T47D (cell line): ENCODE data around the gene FPGS.
"Not testable (repeated sequence)": the region's sequence is repeated elsewhere in the genome, so short reads cannot be mapped to it uniquely, and the experiment has no call there.

ENCODE experiments used
- DNase-seq, 2 experiments: peaks; one replicate each; pipeline versions ENCODE4 v3.0.0 to v3.0.0-alpha.2; 2011 to 2012; ENCODE audit warnings: low read depth in 1 of 2, low spot score in 1 of 2
- JUND ChIP-seq: IDR thresholded peaks from 2 replicates; pipeline ENCODE4 v1.6.1; 2012; ENCODE audit warnings: low read depth
- in situ Hi-C: cut with HindIII; loops from 2 replicates; pipeline ENCODE4 v1.10.0; 2016; ENCODE audit warnings: low sequenced_read_pairs, low pct_unique_long_range_greater_than_20kb

Gene FPGS

DNA sequence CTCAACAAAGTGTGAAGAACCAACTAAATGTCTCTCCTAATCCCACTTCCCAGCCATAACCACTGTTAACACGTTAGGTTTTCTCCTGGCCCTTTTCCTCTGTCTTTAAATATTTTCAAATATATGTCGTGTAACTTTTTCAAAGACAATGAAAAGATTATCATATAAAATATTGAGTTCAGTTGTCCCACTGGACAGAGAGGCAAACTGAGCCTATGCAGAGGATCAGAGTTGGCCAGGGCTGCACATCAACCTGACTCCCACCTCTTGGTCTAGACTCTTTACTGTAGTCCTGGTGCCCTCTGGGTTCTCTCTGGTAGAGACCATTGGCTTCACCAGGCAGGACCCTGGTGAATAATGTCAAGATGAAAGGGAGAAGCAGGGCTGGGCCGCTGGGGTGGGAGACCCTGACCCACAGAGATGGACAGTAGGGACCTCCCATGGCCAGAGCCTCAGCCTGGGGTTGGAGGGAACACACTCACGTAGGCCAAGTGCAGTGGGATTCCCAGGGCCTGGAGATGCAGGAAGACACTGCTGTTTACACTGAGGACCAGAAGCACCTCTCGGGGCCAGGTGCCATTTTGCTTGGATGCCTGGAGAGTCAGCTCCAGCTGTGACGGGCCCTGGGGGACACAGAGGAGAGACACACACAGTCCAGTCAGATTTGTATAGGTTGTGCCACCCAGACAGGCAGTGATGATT lies 26.7 kb downstream of the FPGS start:
- in situ Hi-C loops: no loop called here
- DNase-seq: no peak
- no peak for TF ChIP-seq JUND

DNA sequence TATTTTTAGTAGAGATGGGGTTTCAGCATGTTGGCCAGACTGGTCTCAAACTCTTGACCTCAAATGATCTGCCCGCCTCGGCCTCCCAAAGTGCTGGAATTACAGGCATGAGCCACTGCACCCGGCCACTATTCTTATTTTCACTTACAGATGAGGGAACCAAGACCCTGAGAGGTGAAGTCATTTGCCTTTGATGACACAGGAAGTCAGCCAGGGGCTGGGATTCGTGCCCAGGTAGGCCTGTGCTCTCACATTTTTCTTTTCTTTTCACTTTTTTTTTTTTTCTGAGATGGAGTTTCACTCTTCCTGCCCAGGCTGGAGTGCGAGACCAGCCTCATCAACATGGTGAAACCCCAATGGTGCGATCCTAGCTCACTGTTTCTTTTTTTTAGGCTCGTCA lies 29.6 kb downstream of the FPGS start:
- in situ Hi-C loops: no loop called here
- TF ChIP-seq JUND: no peak

DNA sequence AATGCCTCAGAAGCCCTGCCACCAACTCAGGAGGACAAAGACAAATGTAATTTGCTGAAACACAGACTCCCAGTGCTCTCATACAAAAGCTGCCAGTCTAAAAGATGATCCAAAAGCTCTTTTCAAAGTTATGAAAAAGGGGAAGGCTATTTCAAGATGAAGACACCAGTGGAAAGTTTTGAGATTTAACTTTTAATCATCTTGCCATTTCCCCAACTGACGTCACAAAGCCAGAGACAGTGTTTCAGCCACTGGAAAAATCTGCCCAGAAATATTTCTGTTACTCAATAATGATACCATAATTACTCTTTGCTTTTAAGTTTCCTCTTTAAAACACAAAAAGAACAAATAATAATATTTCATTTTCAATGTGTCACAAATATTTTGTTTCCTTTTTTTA lies 30.9 kb downstream of the FPGS start:
- no peak for DNase-seq
- in situ Hi-C loops: no loop called here

More for the DNA sequence above, 29.6 kb downstream of the FPGS start:
- DNase-seq: no peak

DNA sequence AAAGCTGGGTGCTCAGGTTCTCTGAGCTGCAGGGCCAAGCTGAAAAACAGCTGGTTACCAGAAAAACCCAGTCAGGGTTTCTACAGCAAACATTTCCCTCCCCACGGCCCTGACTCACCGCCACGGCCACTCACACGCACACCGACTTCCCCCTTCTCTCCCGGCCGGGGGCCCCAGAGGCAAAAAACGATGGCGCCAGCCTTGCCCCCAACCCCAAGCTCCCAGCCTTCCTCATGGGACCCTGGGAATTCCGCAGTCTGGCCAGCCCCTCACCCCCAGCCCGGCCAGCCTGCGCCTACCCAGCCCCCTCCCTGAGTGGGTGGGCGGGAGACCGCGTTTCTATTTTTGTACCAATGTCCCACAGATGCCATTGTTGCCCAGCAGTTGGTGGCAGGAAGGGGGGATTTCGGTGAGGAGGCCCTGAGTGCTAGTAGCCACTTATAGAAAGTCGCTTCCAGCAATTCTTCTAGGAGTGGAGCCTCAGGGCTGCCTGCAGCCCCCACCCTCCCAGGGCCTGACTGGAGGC lies 33.4 kb downstream of the FPGS start:
- in situ Hi-C loops: no loop called here
- DNase-seq: no peak
- no peak for TF ChIP-seq JUND

More for the DNA sequence above, 30.9 kb downstream of the FPGS start:
- no peak for TF ChIP-seq JUND

DNA sequence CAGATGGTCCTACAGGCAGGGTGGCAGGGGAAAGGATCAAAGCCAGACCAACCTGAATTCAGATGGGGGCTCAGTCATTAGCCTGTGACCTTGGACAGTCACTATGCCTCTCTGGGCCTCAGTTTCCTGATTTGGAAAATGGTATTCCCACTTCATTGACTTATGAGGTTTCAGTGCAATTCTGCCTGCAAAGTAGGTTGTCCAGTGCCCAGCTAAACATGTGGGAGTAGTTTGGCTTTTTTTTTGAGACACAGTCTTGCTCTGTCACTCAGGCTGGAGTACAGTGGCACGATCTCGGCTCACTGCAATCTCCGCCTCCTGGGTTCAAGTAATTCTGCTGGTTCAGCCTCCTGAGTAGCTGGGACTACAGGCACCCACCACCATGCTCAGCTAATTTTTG lies 33.9 kb downstream of the FPGS start:
- DNase-seq, in situ Hi-C loops: not testable (repeated sequence)

DNA sequence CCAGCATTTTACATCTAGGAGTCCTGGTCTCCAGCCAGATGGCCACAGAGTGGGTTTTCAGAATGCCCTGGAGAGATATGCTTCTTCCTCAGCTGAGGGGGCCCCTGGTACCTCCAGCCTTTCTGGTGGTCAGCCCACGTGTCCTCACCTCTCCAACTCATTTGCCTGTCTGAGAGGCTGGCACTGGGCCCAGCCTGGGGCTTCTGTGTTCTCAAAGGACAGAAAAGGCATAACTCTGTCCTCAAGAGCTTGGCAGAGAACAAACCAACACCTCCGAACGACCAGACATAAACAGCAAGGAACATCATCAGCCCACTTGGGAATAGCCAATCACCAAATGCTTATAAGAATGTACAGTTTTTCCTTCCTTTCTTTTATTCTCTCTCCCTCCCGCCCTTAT lies 34.7 kb downstream of the FPGS start:
- no peak for DNase-seq
- no peak for TF ChIP-seq JUND
- in situ Hi-C loops: no loop called here

DNA sequence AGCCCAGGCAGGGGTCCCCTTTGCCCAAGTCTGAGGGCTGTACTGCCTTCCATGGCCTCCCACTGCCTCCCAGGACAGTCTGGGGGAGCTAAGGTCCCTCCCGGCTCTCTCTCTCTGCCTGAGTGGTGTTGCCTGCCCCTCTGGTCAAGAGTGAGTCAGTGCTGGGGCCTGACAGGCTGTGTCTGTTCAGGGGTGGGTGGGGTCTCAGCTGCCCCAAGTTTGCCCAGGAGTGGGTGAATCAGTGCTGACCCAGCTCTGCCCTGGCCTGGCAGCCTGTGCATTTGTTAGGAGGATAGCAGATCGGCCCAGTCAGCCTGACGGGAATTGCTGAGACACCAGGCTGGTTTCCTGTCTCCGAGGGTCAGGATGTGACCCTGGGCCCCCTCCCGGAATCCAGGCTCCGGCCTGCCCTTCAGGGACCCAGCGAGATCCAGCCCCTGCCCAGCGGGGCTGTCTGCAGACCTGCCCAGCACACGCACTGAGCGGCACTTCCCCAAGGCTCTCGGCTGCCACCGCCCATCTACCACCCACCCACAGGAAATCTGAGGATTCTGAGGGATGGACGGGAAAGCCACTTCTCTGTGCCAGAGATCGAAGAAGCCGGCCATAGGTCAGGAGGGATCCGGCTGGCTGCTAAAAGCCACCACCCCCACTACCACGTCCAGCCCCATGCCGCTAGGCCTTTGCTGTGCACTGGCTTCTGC lies 35.8 kb downstream of the FPGS start:
- no peak for DNase-seq
- in situ Hi-C loops: no loop called here
- no peak for TF ChIP-seq JUND

DNA sequence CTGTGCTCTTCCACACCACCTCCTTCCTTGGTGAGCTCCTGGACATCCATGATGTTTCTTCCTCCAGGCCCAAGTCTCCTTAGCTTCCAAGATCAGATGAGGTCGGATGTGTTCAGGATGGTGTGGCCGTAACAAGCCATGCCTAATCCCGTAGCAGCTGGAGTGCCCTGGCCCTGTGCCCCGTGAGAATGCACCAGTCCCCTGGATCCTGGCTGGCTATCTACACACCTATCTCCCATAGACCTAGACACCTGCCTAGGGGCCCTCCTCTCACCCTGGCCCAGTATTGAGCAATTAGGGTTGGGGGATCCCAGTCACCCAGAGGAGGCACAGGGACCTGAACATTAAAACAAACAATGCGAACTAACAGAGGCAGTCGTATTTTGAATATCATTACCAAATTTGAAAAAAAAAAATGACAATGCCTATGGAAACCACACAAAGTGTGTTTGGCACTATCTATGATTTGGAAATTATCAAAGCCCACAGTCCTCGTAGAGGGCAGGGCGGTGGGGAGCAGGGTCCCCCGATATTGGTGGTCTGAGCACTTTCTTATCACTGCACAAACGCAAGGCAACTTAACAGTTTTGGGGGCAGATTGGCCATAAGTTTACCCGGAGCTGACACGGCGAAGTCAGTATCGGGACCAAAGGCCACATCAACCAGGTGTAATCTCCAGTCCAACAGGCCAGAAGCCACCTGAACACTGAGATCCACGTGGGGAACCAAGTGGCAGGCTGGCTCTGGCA lies 38.6 kb downstream of the FPGS start:
- in situ Hi-C loops: no loop called here
- TF ChIP-seq JUND: no peak
- DNase-seq: no peak

DNA sequence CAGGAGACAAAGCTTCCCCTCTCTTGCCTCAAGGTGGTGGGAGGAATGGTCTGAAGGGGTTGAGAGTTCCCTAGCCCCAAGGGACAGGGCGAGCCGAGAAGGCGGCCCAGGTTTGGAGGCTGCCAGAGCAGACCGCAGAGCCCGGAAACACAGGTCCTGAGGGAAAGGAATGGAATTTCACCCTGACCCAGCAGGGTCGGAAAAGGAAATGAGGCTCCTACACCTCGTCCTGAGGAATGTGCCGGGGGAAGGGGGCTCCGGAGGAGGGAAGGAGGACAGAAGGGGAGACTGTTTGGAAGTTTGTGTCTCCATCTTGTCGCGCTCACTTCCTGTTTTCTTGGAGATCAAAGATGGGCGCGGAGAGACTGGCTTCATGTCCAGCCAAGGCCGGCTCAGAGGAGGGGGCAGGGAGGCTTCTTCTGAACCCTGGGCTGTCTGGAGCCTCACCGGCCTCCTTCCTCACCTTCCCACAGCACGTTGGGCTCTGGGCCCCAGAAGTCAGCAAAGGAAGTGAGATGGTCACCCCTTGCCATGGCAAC lies 42.2 kb downstream of the FPGS start:
- in situ Hi-C loops: no loop called here
- peak in 1 of 2 experiments; percentile 53 for DNase-seq

DNA sequence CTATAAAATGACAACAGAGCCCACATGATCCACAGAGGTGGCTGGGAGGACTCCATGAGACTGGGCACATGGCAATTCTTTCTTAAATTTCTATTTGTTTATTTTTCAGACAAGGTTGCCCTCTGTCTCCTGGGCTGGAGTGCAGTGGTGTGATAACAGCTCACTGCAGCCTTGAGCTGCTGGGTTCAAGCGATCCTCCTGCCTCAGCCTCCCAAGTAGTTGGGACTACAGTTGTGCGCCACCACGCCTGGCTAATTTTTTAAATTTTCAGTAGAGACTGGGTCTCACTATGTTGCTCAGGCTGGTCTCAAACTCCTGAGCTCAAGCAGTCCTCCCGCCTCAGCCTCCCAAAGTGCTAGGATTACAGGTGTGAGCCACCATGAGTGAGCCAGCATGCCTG lies 42.9 kb downstream of the FPGS start:
- in situ Hi-C loops, DNase-seq: not testable (repeated sequence)

More for the DNA sequence above, 42.2 kb downstream of the FPGS start:
- no peak for TF ChIP-seq JUND

DNA sequence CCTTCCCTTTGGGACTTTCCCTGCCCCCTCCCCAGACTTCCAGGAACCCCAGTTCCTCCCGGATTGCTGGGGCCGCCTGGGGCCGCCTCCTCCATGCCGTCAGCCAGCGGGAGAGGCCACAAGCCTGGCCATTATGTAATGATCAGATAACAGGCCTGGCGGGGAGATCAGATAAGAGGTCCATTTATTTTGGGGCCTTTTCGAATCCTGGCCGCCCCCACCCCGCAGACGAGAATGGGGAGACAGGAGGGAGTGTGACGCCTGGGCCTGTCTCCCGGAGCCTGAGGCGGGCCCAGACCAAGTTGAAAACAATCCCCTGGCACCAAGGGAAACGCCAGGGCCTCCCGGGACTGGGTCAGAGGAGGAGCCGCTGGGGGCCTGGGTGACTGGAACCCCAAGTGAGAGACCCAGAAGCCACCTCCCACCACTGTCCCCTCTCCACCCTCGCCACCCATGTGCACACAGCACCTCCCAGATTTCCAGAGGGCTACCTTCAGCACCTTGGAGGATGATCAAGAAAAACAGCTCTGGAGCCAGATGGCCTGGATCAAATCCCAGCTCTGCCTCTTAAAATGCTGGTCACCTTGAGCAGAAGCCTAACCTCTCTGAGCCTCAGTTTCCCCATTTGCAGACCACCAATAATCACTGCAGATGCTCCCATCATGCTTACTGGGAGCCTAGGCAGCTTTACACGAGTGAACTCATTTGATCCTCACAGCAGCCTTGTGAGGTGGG lies 43.9 kb downstream of the FPGS start:
- TF ChIP-seq JUND: no peak
- in situ Hi-C loops: no loop called here
- DNase-seq: no peak

DNA sequence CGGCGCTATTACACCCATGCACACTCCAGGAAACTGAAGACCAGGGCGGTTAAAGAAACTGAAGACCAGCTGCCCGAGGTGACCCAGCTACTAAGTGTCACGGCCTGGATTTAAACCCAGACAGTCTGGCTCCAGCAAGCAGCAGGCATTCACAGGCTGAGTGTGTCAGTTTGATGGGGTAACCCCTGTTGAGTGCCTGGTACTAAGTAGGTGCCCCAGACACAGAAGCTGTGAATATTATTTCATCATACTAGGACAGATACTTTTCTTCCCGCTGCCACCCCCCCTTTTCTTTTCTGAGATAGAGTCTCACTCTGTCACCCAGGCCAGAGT lies 44.5 kb downstream of the FPGS start:
- TF ChIP-seq JUND: no peak
- in situ Hi-C loops: no loop called here
- DNase-seq: no peak
